A673 (cell line): Measurements from ENCODE around the gene UCK2. TPM values are rescaled to one million over a fixed set of nuclear protein-coding genes. Genes with fewer than 3 reads are reported as not detected.

Experiments used
- BruUV-seq: library from RNA; stranded (reverse); fragments of 400-500 nt; replicated peaks from 2 replicates; lab custom pipeline; 2021; lab: Mats Ljungman, UMichigan
- CTCF ChIA-PET: fragments of 300-600 bp; sonication (Branson Sonifier 250); formaldehyde crosslinking; loops from one replicate; lab custom pipeline; 2022; ENCODE audit warnings: antibody characterized with exemption; lab: Charles Lee
- POLR2A ChIA-PET: fragments of 300-600 bp; sonication (Branson Sonifier 250); formaldehyde crosslinking; loops from one replicate; lab custom pipeline; 2022; ENCODE audit warnings: antibody characterized with exemption; ENCODE audit not compliant: low non-redundant PET; lab: Charles Lee
- DNase-seq: peaks from one replicate; pipeline ENCODE4 v3.0.0-alpha.2; 2015; ENCODE audit warnings: low spot score
- H3K27ac ChIP-seq: fragments of 200-600 bp; sonication (generic); 2 replicates; pipeline ENCODE4 v1.5.1; 2016; ENCODE audit warnings: mixed run types, low read depth, mild to moderate bottlenecking, mixed read lengths, antibody characterized with exemption, low read length; ENCODE audit not compliant: poor library complexity, severe bottlenecking
- H3K27me3 ChIP-seq: fragments of 200-600 bp; sonication (generic); replicated peaks from 2 replicates; pipeline ENCODE4 v1.6.1; 2017; ENCODE audit warnings: mixed run types, low read depth, mild to moderate bottlenecking, mixed read lengths, antibody characterized with exemption, low read length; ENCODE audit not compliant: insufficient read depth, poor library complexity
- H3K36me3 ChIP-seq: fragments of 200-600 bp; sonication (generic); 2 replicates; pipeline ENCODE4 v1.6.1; 2016; ENCODE audit warnings: mixed run types, mild to moderate bottlenecking, mixed read lengths, antibody characterized with exemption, low read length; ENCODE audit not compliant: insufficient read depth, poor library complexity, severe bottlenecking
- H3K4me1 ChIP-seq: fragments of 200-600 bp; sonication (generic); 2 replicates; pipeline ENCODE4 v1.6.1; 2017; ENCODE audit warnings: mixed run types, mild to moderate bottlenecking, mixed read lengths, antibody characterized with exemption, low read length; ENCODE audit not compliant: insufficient read depth, poor library complexity, severe bottlenecking
- H3K4me3 ChIP-seq: fragments of 200-600 bp; sonication (generic); 2 replicates; pipeline ENCODE4 v1.5.1; 2016; ENCODE audit warnings: low read depth, mixed run types, mild to moderate bottlenecking, mixed read lengths, low read length; ENCODE audit not compliant: poor library complexity, severe bottlenecking
- H3K9me3 ChIP-seq: fragments of 200-600 bp; sonication (generic); 2 replicates; pipeline ENCODE4 v1.6.1; 2016; ENCODE audit warnings: mixed run types, low read depth, mild to moderate bottlenecking, mixed read lengths, antibody characterized with exemption, low read length; ENCODE audit not compliant: poor library complexity, severe bottlenecking
- CTCF ChIP-seq: fragments of 300-800, 200-600 bp; sonication (generic); conservative IDR thresholded peaks from 2 replicates; pipeline ENCODE4 v1.5.1; 2017; ENCODE audit warnings: low read depth, mild to moderate bottlenecking, antibody characterized with exemption, low read length, moderate library complexity, mixed read lengths
- EZH2 ChIP-seq: fragments of 200-600 bp; sonication (generic); IDR thresholded peaks from 2 replicates; pipeline ENCODE4 v1.6.1; 2017; ENCODE audit warnings: borderline replicate concordance, low read depth, mild to moderate bottlenecking, mixed read lengths, antibody characterized with exemption, low read length; ENCODE audit not compliant: poor library complexity, severe bottlenecking
- intact Hi-C: fragments of 100-400 bp; cut with micrococcal nuclease; formaldehyde crosslinking; loops from one replicate; pipeline ENCODE4 v1.10.0; 2022; ENCODE audit not compliant: unreplicated experiment
- total RNA-seq: library from RNA; stranded (reverse); gene quantifications from 2 replicates; pipeline ENCODE4 v1.2.3, GENCODE V29; 2021

UCK2 gene
- total RNA-seq, 1 experiment from 2014 or later, result 78.7 TPM

- H3K27me3 ChIP-seq, result no peaks in the 10 kb centered on the region
- TF ChIP-seq CTCF, result no peak
- TF ChIP-seq EZH2, result no peak
- no peak for DNase-seq
- H3K4me3 ChIP-seq, result no peak overlapping the region
- ChIA-PET CTCF (no interaction called here), POLR2A (no interaction called here)
- intact Hi-C loops, result no loop called here
- BruUV-seq, result no TSS peak
- no peaks in the 10 kb centered on the region for H3K4me1 ChIP-seq
- no peaks in the 10 kb centered on the region for H3K9me3 ChIP-seq
- H3K36me3 ChIP-seq, result no peaks in the 10 kb centered on the region
- no peak overlapping the region for H3K27ac ChIP-seq
These were observed 10.5 kb upstream of the UCK2 start for GRCh38 chr1:165816826-165817497.

GRCh38 chr1:165823552-165824268 lies 3.7 kb upstream of the UCK2 start:
- Histone ChIP-seq H3K4me1 (peaks cover 6% of the 10 kb centered on the region), H3K4me3 (no peak overlapping the region), H3K36me3 (no peaks in the 10 kb centered on the region), H3K27ac (no peak overlapping the region), H3K27me3 (no peaks in the 10 kb centered on the region), H3K9me3 (no peaks in the 10 kb centered on the region)
- intact Hi-C loops, result loop anchor here (10.0 kb wide), 1 partner anchor 1891 kb away; no protein-coding TSS in a partner anchor
- BruUV-seq, result no TSS peak
- POLR2A ChIA-PET, result no interaction called here
- DNase-seq, result no peak
- TF ChIP-seq CTCF (no peak), EZH2 (no peak)
- CTCF ChIA-PET, result interaction anchor here (0.7 kb wide), 1 partner anchor 101 kb away, joined by 5 read pairs; no protein-coding TSS in a partner anchor

GRCh38 chr1:165824269-165824643 lies 3.2 kb upstream of the UCK2 start:
- DNase-seq, result no peak
- ChIA-PET CTCF (interaction anchor here (0.7 kb wide), 1 partner anchor 100 kb away, joined by 5 read pairs; no protein-coding TSS in a partner anchor), POLR2A (no interaction called here)
- Histone ChIP-seq H3K4me1 (peaks cover 6% of the 10 kb centered on the region), H3K27me3 (no peaks in the 10 kb centered on the region), H3K36me3 (no peaks in the 10 kb centered on the region), H3K27ac (no peak overlapping the region), H3K4me3 (no peak overlapping the region), H3K9me3 (no peaks in the 10 kb centered on the region)
- no TSS peak for BruUV-seq
- no peak for TF ChIP-seq CTCF
- TF ChIP-seq EZH2, result no peak
- intact Hi-C loops, result loop anchor here (10.0 kb wide), 1 partner anchor 1891 kb away; no protein-coding TSS in a partner anchor
